Lower leg skin (tissue), 3 donors: Measurements from ENCODE around the gene SELL.

ENCODE experiments used
- CTCF ChIP-seq, 3 donors: fragments of 450-650 bp; IDR thresholded peaks; one replicate each; pipeline ENCODE4 v1.5.1; 2016; ENCODE audit warnings: antibody characterized with exemption in 3 of 3, mild to moderate bottlenecking in 3 of 3, moderate library complexity in 2 of 3
- POLR2A ChIP-seq, 2 donors: fragments of 450-650 bp; IDR thresholded peaks; one replicate each; pipeline ENCODE4 v1.6.1; 2016 to 2017; ENCODE audit warnings: antibody characterized with exemption in 2 of 2, mild to moderate bottlenecking in 1 of 2, moderate library complexity in 1 of 2

DNA sequence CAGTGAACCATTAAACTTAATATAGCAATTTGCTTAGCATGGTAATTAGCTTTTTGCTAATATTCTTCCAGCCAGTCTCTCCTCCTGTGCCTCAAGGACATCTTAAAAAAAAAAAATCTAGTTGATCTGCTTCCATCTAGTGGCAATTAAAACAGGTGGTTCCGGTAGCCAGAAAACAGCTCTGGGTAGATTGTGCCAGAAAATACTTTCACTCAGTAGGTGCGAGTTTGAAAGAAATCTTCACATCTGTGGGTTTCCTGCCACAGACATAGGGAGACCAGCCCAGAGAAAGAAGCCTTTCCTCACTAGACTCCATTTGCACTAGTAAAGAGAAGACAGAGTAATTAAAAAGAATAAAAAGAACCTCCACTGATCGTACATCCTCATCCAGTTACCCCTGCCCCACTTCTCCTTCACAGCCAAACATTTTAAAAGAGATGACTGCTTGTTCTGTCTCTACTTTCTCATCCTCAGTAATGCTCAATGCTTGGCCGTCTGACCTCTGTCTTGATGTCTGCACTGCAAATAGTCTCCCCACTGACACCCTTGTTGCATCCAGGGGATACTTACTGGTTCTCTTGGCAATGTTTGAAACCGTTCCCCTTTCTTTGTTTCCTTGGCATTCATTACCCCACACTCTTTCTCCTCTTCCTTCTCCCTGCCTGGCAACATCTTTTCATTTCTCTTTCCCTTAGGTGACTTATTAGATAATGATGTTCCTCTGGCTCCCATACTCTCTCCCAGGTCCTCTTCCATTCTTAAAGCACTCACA lies 16.9 kb downstream of the SELL start:
- TF ChIP-seq CTCF (IDR thresholded peaks at IDR 0.05) (no peak), POLR2A (IDR thresholded peaks at IDR 0.05) (no peak)
